H9 (cell line): ENCODE data around the gene ZNF28. TPM values are rescaled to one million over a fixed set of nuclear protein-coding genes. Genes with fewer than 3 reads are reported as not detected.
"Not testable (repeated sequence)": the region's sequence is repeated elsewhere in the genome, so short reads cannot be mapped to it uniquely, and the experiment has no call there.

Experiments
- DNase-seq: peaks from one replicate; pipeline ENCODE4 v3.0.0-alpha.2; 2017
- H2AFZ ChIP-seq: one replicate; pipeline ENCODE4 v1.6.1; 2013; ENCODE audit warnings: mild to moderate bottlenecking, low read length, control low read depth, moderate library complexity
- H2AK5ac ChIP-seq: 2 replicates; pipeline ENCODE4 v1.6.1; 2013; ENCODE audit warnings: low read length, control low read depth, mixed read lengths; ENCODE audit not compliant: insufficient read length
- H2BK120ac ChIP-seq: one replicate; pipeline ENCODE4 v1.6.1; 2013; ENCODE audit warnings: low read depth, mild to moderate bottlenecking, low read length, control low read depth, inconsistent platforms; ENCODE audit not compliant: poor library complexity, severe bottlenecking
- H2BK12ac ChIP-seq: 2 replicates; pipeline ENCODE4 v1.6.1; 2013; ENCODE audit warnings: low read length, control low read depth, mixed read lengths, low read depth; ENCODE audit not compliant: insufficient read length
- H2BK15ac ChIP-seq: 2 replicates; pipeline ENCODE4 v1.6.1; 2013; ENCODE audit warnings: low read depth, low read length, control low read depth
- H2BK20ac ChIP-seq: one replicate; pipeline ENCODE4 v1.6.1; 2013; ENCODE audit warnings: low read depth, mild to moderate bottlenecking, low read length, control low read depth, inconsistent platforms; ENCODE audit not compliant: poor library complexity, severe bottlenecking
- H2BK5ac ChIP-seq: 2 replicates; pipeline ENCODE4 v1.6.1; 2013; ENCODE audit warnings: low read length, control low read depth, mixed read lengths; ENCODE audit not compliant: insufficient read length
- H3K14ac ChIP-seq: 2 replicates; pipeline ENCODE4 v1.6.1; 2013; ENCODE audit warnings: low read length, control low read depth; ENCODE audit not compliant: insufficient read depth
- H3K18ac ChIP-seq: 2 replicates; pipeline ENCODE4 v1.6.1; 2013; ENCODE audit warnings: low read depth, mild to moderate bottlenecking, mixed read lengths, low read length, control low read depth; ENCODE audit not compliant: insufficient read length
- H3K23ac ChIP-seq: 2 replicates; pipeline ENCODE4 v1.6.1; 2013; ENCODE audit warnings: low read length, control low read depth, mixed read lengths, low read depth; ENCODE audit not compliant: insufficient read length
- H3K23me2 ChIP-seq: 2 replicates; pipeline ENCODE4 v1.6.1; 2013; ENCODE audit warnings: low read depth, mild to moderate bottlenecking, mixed read lengths, low read length, control low read depth; ENCODE audit not compliant: insufficient read length, poor library complexity, severe bottlenecking
- H3K27ac ChIP-seq: 2 replicates; pipeline ENCODE4 v1.5.1; 2013; ENCODE audit warnings: low read length, control low read depth, mixed read lengths, low read depth; ENCODE audit not compliant: insufficient read length
- H3K27me3 ChIP-seq: 2 replicates; pipeline ENCODE4 v1.6.1; 2013; ENCODE audit warnings: low read length, control low read depth, inconsistent platforms; ENCODE audit not compliant: insufficient read depth
- H3K4ac ChIP-seq: 2 replicates; pipeline ENCODE4 v1.6.1; 2013; ENCODE audit warnings: low read depth, mild to moderate bottlenecking, control low read depth, inconsistent platforms, low read length, moderate library complexity
- H3K4me1 ChIP-seq: 2 replicates; pipeline ENCODE4 v1.6.1; 2013; ENCODE audit warnings: low read length, control low read depth, inconsistent platforms; ENCODE audit not compliant: insufficient read depth
- H3K4me2 ChIP-seq: 2 replicates; pipeline ENCODE4 v1.6.1; 2013; ENCODE audit warnings: low read length, control low read depth, mixed read lengths; ENCODE audit not compliant: insufficient read length, insufficient read depth
- H3K56ac ChIP-seq: 2 replicates; pipeline ENCODE4 v1.6.1; 2013; ENCODE audit warnings: low read depth, mild to moderate bottlenecking, mixed read lengths, low read length, control low read depth; ENCODE audit not compliant: insufficient read length
- H3K79me1 ChIP-seq: 2 replicates; pipeline ENCODE4 v1.6.1; 2013; ENCODE audit warnings: low read depth, mild to moderate bottlenecking, moderate library complexity, low read length, control low read depth, inconsistent platforms; ENCODE audit not compliant: insufficient read depth, poor library complexity, severe bottlenecking
- H3K79me2 ChIP-seq: 2 replicates; pipeline ENCODE4 v1.6.1; 2013; ENCODE audit warnings: low read length, control low read depth, inconsistent platforms; ENCODE audit not compliant: insufficient read depth
- H3K9ac ChIP-seq: 2 replicates; pipeline ENCODE4 v1.6.1; 2013; ENCODE audit warnings: low read length, control low read depth, mixed read lengths; ENCODE audit not compliant: insufficient read length; ENCODE audit errors: extremely low read depth
- H3K9me3 ChIP-seq: one replicate; pipeline ENCODE4 v1.6.1; 2013; ENCODE audit warnings: low read depth, low read length, inconsistent platforms; ENCODE audit not compliant: control insufficient read depth
- H3T11ph ChIP-seq: one replicate; pipeline ENCODE4 v1.6.1; 2013; ENCODE audit warnings: mild to moderate bottlenecking, low read length, control low read depth, inconsistent platforms
- H4K20me1 ChIP-seq: one replicate; pipeline ENCODE4 v1.6.1; 2013; ENCODE audit not compliant: control insufficient read depth, insufficient read length, insufficient read depth
- H4K5ac ChIP-seq: 2 replicates; pipeline ENCODE4 v1.6.1; 2013; ENCODE audit warnings: low read depth, mild to moderate bottlenecking, mixed read lengths, low read length, control low read depth; ENCODE audit not compliant: insufficient read length
- H4K8ac ChIP-seq: replicated peaks from 2 replicates; pipeline ENCODE4 v1.6.1; 2013; ENCODE audit warnings: low read length, control low read depth, mixed read lengths, low read depth; ENCODE audit not compliant: insufficient read length
- H4K91ac ChIP-seq: 2 replicates; pipeline ENCODE4 v1.6.1; 2013; ENCODE audit warnings: low read depth, mild to moderate bottlenecking, moderate library complexity, mixed read lengths, low read length, control low read depth; ENCODE audit not compliant: insufficient read length
- H3K27ac Mint-ChIP-seq, 3 experiments: 2 replicates in 2 of 3; 3 replicates in 1 of 3; pipeline ENCODE4 v1.8.0; 2020 to 2021; ENCODE audit warnings: mixed read lengths in 3 of 3, mild to moderate bottlenecking in 1 of 3, moderate library complexity in 1 of 3
- H3K27me3 Mint-ChIP-seq: 2 replicates; pipeline ENCODE4 v1.8.0; 2021; ENCODE audit warnings: low read depth, mild to moderate bottlenecking, moderate library complexity, mixed read lengths
- H3K36me3 Mint-ChIP-seq, 3 experiments: 2 replicates in 2 of 3; 3 replicates in 1 of 3; pipeline ENCODE4 v1.8.0; 2020 to 2021; ENCODE audit warnings: low read depth in 3 of 3, mixed read lengths in 3 of 3; ENCODE audit not compliant: insufficient read depth in 1 of 3
- H3K4me1 Mint-ChIP-seq, 2 experiments: 2 replicates each; pipeline ENCODE4 v1.8.0; 2020; ENCODE audit warnings: mixed read lengths in 2 of 2
- H3K4me3 Mint-ChIP-seq, 2 experiments: 2 replicates in 1 of 2; 3 replicates in 1 of 2; pipeline ENCODE4 v1.8.0; 2020 to 2021; ENCODE audit warnings: mild to moderate bottlenecking in 2 of 2, mixed read lengths in 2 of 2, moderate library complexity in 1 of 2
- H3K9me3 Mint-ChIP-seq, 2 experiments: 2 replicates in 1 of 2; 3 replicates in 1 of 2; pipeline ENCODE4 v1.8.0; 2020; ENCODE audit warnings: mild to moderate bottlenecking in 2 of 2, mixed read lengths in 2 of 2, moderate library complexity in 1 of 2
- WGBS: extraction: QIAGEN DNeasy Blood & Tissue Kit; methylation state at CpG from one replicate; pipeline ENCODE4 v1.1.7; 2013; ENCODE audit warnings: missing lambda C conversion rate, low lambda C conversion rate, mixed read lengths; ENCODE audit not compliant: insufficient read length; ENCODE audit errors: extremely low coverage; 5-methylcytosine and 5-hydroxymethylcytosine counted together
- total RNA-seq: library from RNA; stranded (reverse); gene quantifications from 2 replicates; pipeline ENCODE4 v1.2.1, GENCODE V29; 2021

ZNF28 gene
- total RNA-seq, 1 experiment from 2014 or later = 31.3 TPM

- not testable (repeated sequence) for H3K4me1 ChIP-seq, H3K4me2 ChIP-seq, H3T11ph ChIP-seq, H2BK15ac ChIP-seq, H3K14ac ChIP-seq, H2AK5ac ChIP-seq, H2BK5ac ChIP-seq, H2BK12ac ChIP-seq, H3K27me3 Mint-ChIP-seq, H3K79me1 ChIP-seq, H3K27ac ChIP-seq, DNase-seq, H3K23me2 ChIP-seq, H3K23ac ChIP-seq, H3K9ac ChIP-seq, H3K9me3 ChIP-seq, H2AFZ ChIP-seq, H3K4me3 Mint-ChIP-seq, H4K8ac ChIP-seq, H3K4ac ChIP-seq, H3K9me3 Mint-ChIP-seq, H3K18ac ChIP-seq, H3K79me2 ChIP-seq, H3K27me3 ChIP-seq, H4K5ac ChIP-seq, H3K27ac Mint-ChIP-seq, H2BK20ac ChIP-seq, H3K56ac ChIP-seq, H2BK120ac ChIP-seq, H4K20me1 ChIP-seq, H4K91ac ChIP-seq, H3K4me1 Mint-ChIP-seq
- peaks cover 59 to 88% (median 77%) of the 10 kb centered on the region in 3 experiments for H3K36me3 Mint-ChIP-seq
- no CpG with 5 or more reads among the region's 5 CpGs for WGBS
These were observed 25.9 kb upstream of the ZNF28 start for GRCh38 chr19:52847352-52847751.

- H3K27ac ChIP-seq = not testable (repeated sequence)
These were observed 19.5 kb upstream of the ZNF28 start for GRCh38 chr19:52840825-52841465.

More at GRCh38 chr19:52840825-52841465, 19.5 kb upstream of the ZNF28 start:
- H2AK5ac ChIP-seq, H2AFZ ChIP-seq, H3K9ac ChIP-seq, H3T11ph ChIP-seq, H3K23ac ChIP-seq, H3K18ac ChIP-seq, H2BK15ac ChIP-seq, H3K27me3 ChIP-seq, H4K8ac ChIP-seq, H3K79me1 ChIP-seq, H2BK120ac ChIP-seq, H3K23me2 ChIP-seq, H3K4me3 Mint-ChIP-seq, H2BK12ac ChIP-seq, H3K4ac ChIP-seq, H3K4me1 ChIP-seq, H3K27ac Mint-ChIP-seq, H4K91ac ChIP-seq, H3K4me2 ChIP-seq, H3K14ac ChIP-seq, H2BK5ac ChIP-seq, H3K56ac ChIP-seq, H4K5ac ChIP-seq, H3K79me2 ChIP-seq, DNase-seq, H3K27me3 Mint-ChIP-seq, H3K4me1 Mint-ChIP-seq, H2BK20ac ChIP-seq, H4K20me1 ChIP-seq: not testable (repeated sequence)
- no CpG with 5 or more reads among the region's 10 CpGs for WGBS
- peaks cover 43 to 46% of the 10 kb centered on the region in 2 experiments for H3K9me3 Mint-ChIP-seq
- peaks cover 43% of the 10 kb centered on the region for H3K9me3 ChIP-seq
- peaks cover 74 to 81% (median 80%) of the 10 kb centered on the region in 3 experiments for H3K36me3 Mint-ChIP-seq
